Activated CD8-positive, alpha-beta T cell treated with anti-CD3 and anti-CD28 coated beads, Interleukin-2, amount 10 ng/mL, durations not matched to agents 7 days and 5 days (primary cell): Measurements from ENCODE around the gene DAZAP1. TPM values are rescaled to one million over a fixed set of nuclear protein-coding genes. Genes with fewer than 3 reads are reported as not detected.

ENCODE experiments used
- ATAC-seq: fragments of 150-1000 bp; cut with Tn5 transposase; one replicate; pipeline ENCODE4 v1.10.0; 2021; ENCODE audit warnings: moderate library complexity
- CTCF ChIA-PET: fragments of 350-600 bp; sonication (Branson Sonifier 250); formaldehyde crosslinking; loops from one replicate; lab custom pipeline; 2021; ENCODE audit warnings: antibody characterized with exemption; lab: Charles Lee
- POLR2A ChIA-PET: fragments of 350-600 bp; sonication (Branson Sonifier 250); formaldehyde crosslinking; loops from one replicate; lab custom pipeline; 2021; ENCODE audit warnings: antibody characterized with exemption; lab: Charles Lee
- DNase-seq: peaks from one replicate; pipeline ENCODE4 v3.0.0-alpha.2; 2020
- H3K27ac Mint-ChIP-seq: one replicate; pipeline ENCODE4 v1.8.0; 2021; ENCODE audit warnings: mild to moderate bottlenecking, mixed read lengths
- H3K27me3 Mint-ChIP-seq: one replicate; pipeline ENCODE4 v1.8.0; 2021; ENCODE audit warnings: low read depth, mixed read lengths
- H3K36me3 Mint-ChIP-seq: one replicate; pipeline ENCODE4 v1.8.0; 2021; ENCODE audit warnings: low read depth, mixed read lengths
- H3K4me1 Mint-ChIP-seq: one replicate; pipeline ENCODE4 v1.8.0; 2021; ENCODE audit warnings: low read depth, mixed read lengths
- H3K4me3 Mint-ChIP-seq: one replicate; pipeline ENCODE4 v1.8.0; 2021; ENCODE audit warnings: mild to moderate bottlenecking, mixed read lengths
- H3K9me3 Mint-ChIP-seq: one replicate; pipeline ENCODE4 v1.8.0; 2022; ENCODE audit warnings: mixed read lengths; ENCODE audit not compliant: insufficient read depth
- total RNA-seq, 2 experiments: library from RNA; stranded (reverse); gene quantifications; one replicate each; pipeline ENCODE4 v1.2.3, GENCODE V29; 2021

Gene DAZAP1
- total RNA-seq, 2 experiments from 2014 or later = 264 to 270 TPM

GRCh38 chr19:1387684-1388636 is 19.4 kb upstream of the DAZAP1 start:
- Mint-ChIP-seq H3K4me3 (no peak overlapping the region), H3K4me1 (peaks cover 19% of the 10 kb centered on the region), H3K36me3 (peaks cover 41% of the 10 kb centered on the region), H3K27me3 (peaks cover 3% of the 10 kb centered on the region), H3K27ac (no peak overlapping the region), H3K9me3 (no peaks in the 10 kb centered on the region)
- CTCF ChIA-PET = no interaction called here
- POLR2A ChIA-PET = no interaction called here
- no peak for ATAC-seq
- no peak for DNase-seq

- Mint-ChIP-seq H3K36me3 (peaks cover 34% of the 10 kb centered on the region), H3K27ac (no peak overlapping the region), H3K27me3 (no peaks in the 10 kb centered on the region), H3K9me3 (no peaks in the 10 kb centered on the region), H3K4me3 (no peak overlapping the region), H3K4me1 (peaks cover 13% of the 10 kb centered on the region)
- CTCF ChIA-PET = no interaction called here
- DNase-seq (no peak), ATAC-seq (no peak)
- POLR2A ChIA-PET = no interaction called here
Observed at GRCh38 chr19:1388637-1389026, 18.8 kb upstream of the DAZAP1 start.

- Mint-ChIP-seq H3K27me3 (no peaks in the 10 kb centered on the region), H3K27ac (no peak overlapping the region), H3K4me1 (peaks cover 13% of the 10 kb centered on the region), H3K4me3 (no peak overlapping the region), H3K36me3 (peaks cover 33% of the 10 kb centered on the region), H3K9me3 (no peaks in the 10 kb centered on the region)
- CTCF ChIA-PET = no interaction called here
- DNase-seq = no peak
- no peak for ATAC-seq
- POLR2A ChIA-PET = no interaction called here
Observed at GRCh38 chr19:1389033-1389940, 18.1 kb upstream of the DAZAP1 start.

- Mint-ChIP-seq H3K27me3 (no peaks in the 10 kb centered on the region), H3K4me1 (peaks cover 6% of the 10 kb centered on the region), H3K9me3 (no peaks in the 10 kb centered on the region), H3K27ac (no peak overlapping the region), H3K4me3 (no peak overlapping the region), H3K36me3 (peaks cover 33% of the 10 kb centered on the region)
- POLR2A ChIA-PET = no interaction called here
- CTCF ChIA-PET = no interaction called here
- DNase-seq = no peak
- ATAC-seq = no peak
Observed at GRCh38 chr19:1390890-1391423, 16.4 kb upstream of the DAZAP1 start.

- no peak for ATAC-seq
- CTCF ChIA-PET = no interaction called here
Observed at GRCh38 chr19:1392407-1392806, 15.0 kb upstream of the DAZAP1 start.

GRCh38 chr19:1392939-1393530 is 14.4 kb upstream of the DAZAP1 start:
- no peak overlapping the region for H3K4me3 Mint-ChIP-seq
- DNase-seq (no peak), ATAC-seq (no peak)
- peaks cover 26% of the 10 kb centered on the region for H3K36me3 Mint-ChIP-seq
- H3K4me1 Mint-ChIP-seq = peaks cover 5% of the 10 kb centered on the region
- CTCF ChIA-PET = no interaction called here
- H3K27me3 Mint-ChIP-seq = no peaks in the 10 kb centered on the region
- no peaks in the 10 kb centered on the region for H3K9me3 Mint-ChIP-seq
- POLR2A ChIA-PET = no interaction called here
- no peak overlapping the region for H3K27ac Mint-ChIP-seq

More at GRCh38 chr19:1392407-1392806, 15.0 kb upstream of the DAZAP1 start:
- H3K4me3 Mint-ChIP-seq = no peak overlapping the region
- no peak overlapping the region for H3K27ac Mint-ChIP-seq
- POLR2A ChIA-PET = no interaction called here
- H3K4me1 Mint-ChIP-seq = peaks cover 5% of the 10 kb centered on the region
- no peaks in the 10 kb centered on the region for H3K9me3 Mint-ChIP-seq
- peaks cover 27% of the 10 kb centered on the region for H3K36me3 Mint-ChIP-seq
- DNase-seq = no peak
- H3K27me3 Mint-ChIP-seq = no peaks in the 10 kb centered on the region

- no peaks in the 10 kb centered on the region for H3K27me3 Mint-ChIP-seq
- no peaks in the 10 kb centered on the region for H3K9me3 Mint-ChIP-seq
- ChIA-PET CTCF (no interaction called here), POLR2A (no interaction called here)
- no peak overlapping the region for H3K4me3 Mint-ChIP-seq
- peaks cover 21% of the 10 kb centered on the region for H3K36me3 Mint-ChIP-seq
- no peak overlapping the region for H3K27ac Mint-ChIP-seq
- H3K4me1 Mint-ChIP-seq = peaks cover 7% of the 10 kb centered on the region
- DNase-seq (no peak), ATAC-seq (no peak)
Observed at GRCh38 chr19:1393841-1394240, 13.5 kb upstream of the DAZAP1 start.

- Mint-ChIP-seq H3K4me3 (no peak overlapping the region), H3K27ac (no peak overlapping the region), H3K4me1 (peaks cover 8% of the 10 kb centered on the region), H3K9me3 (no peaks in the 10 kb centered on the region), H3K36me3 (peaks cover 16% of the 10 kb centered on the region), H3K27me3 (no peaks in the 10 kb centered on the region)
- POLR2A ChIA-PET = no interaction called here
- ATAC-seq = no peak
- CTCF ChIA-PET = no interaction called here
- no peak for DNase-seq
Observed at GRCh38 chr19:1394252-1395193, 12.9 kb upstream of the DAZAP1 start.

- CTCF ChIA-PET = no interaction called here
- ATAC-seq (no peak), DNase-seq (no peak)
- Mint-ChIP-seq H3K4me3 (no peak overlapping the region), H3K27me3 (no peaks in the 10 kb centered on the region), H3K36me3 (peaks cover 10% of the 10 kb centered on the region), H3K9me3 (no peaks in the 10 kb centered on the region), H3K27ac (no peak overlapping the region), H3K4me1 (peaks cover 10% of the 10 kb centered on the region)
- POLR2A ChIA-PET = no interaction called here
Observed at GRCh38 chr19:1395194-1396018, 12.0 kb upstream of the DAZAP1 start.

GRCh38 chr19:1396019-1396767 is 11.2 kb upstream of the DAZAP1 start:
- no peaks in the 10 kb centered on the region for H3K9me3 Mint-ChIP-seq
- CTCF ChIA-PET = interaction anchor here (1.7 kb wide), 1 partner anchor 152 kb away, joined by 4 read pairs; no protein-coding TSS in a partner anchor
- POLR2A ChIA-PET = interaction anchor here (0.8 kb wide), 1 partner anchor 12 kb away, joined by 3 read pairs; no protein-coding TSS in a partner anchor
- peaks cover 11% of the 10 kb centered on the region for H3K4me1 Mint-ChIP-seq
- peaks cover 5% of the 10 kb centered on the region for H3K36me3 Mint-ChIP-seq
- no peaks in the 10 kb centered on the region for H3K27me3 Mint-ChIP-seq
- no peak for DNase-seq
- no peak overlapping the region for H3K27ac Mint-ChIP-seq
- H3K4me3 Mint-ChIP-seq = no peak overlapping the region
- no peak for ATAC-seq
